GM21737 (cell line): Measurements from ENCODE around the gene PNMA1.
"Not testable (repeated sequence)": the region's sequence is repeated elsewhere in the genome, so short reads cannot be mapped to it uniquely, and the experiment has no call there.

ENCODE experiments used
- ATAC-seq: cut with Tn5 transposase; IDR thresholded peaks from one replicate; pipeline ENCODE4 v1.9.1; 2021; ENCODE audit warnings: mild to moderate bottlenecking, moderate library complexity; ENCODE audit not compliant: unreplicated experiment

The PNMA1 gene

GRCh38 chr14:73718418-73719251 lies 4.5 kb upstream of the PNMA1 start:
- ATAC-seq, result no peak

- no peak for ATAC-seq
Measured at GRCh38 chr14:73717711-73718417, 3.7 kb upstream of the PNMA1 start.

DNA sequence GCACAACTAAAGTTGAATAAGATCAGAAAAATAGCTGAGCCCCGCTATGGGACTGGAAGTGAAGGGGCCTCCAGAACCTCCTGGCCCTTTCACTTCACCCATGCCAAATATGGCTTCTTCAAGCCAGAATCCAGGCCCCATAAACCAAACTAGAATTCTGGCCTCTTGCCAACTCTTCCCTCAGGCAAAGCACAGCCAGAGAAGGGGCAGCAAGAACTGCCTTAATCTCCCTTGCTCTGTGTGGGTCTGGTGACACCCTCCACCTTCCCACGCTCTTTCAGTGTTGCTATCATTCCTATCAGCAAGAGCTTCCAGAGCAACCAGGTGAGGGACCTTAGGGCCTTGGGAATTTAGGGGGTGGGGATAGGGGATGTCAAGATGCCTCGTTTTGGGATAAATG lies 3.1 kb upstream of the PNMA1 start:
- ATAC-seq, result no peak

- no peak for ATAC-seq
Measured at GRCh38 chr14:73715707-73716106, 1.5 kb upstream of the PNMA1 start.

DNA sequence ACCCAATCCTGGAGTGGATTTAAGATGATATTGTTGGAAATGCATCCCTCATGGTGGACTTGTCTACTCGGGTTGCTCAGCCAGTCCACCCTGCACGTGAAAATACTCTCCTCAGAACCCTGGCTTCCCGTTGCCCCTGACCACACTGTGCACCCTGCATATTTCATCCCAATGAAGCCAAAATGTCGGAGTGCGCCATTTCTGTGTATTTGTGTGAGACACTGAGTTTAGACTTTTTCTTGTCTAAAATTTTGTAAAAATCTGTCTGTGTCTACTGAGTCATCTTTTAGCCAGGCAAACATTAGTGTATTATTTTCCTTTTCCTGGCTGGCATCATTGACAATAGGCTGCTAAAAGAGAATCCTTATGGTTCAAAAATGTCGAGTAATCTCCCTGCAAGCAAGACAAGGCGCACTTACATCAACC lies 485 bp upstream of the PNMA1 start:
- ATAC-seq, result no peak

DNA sequence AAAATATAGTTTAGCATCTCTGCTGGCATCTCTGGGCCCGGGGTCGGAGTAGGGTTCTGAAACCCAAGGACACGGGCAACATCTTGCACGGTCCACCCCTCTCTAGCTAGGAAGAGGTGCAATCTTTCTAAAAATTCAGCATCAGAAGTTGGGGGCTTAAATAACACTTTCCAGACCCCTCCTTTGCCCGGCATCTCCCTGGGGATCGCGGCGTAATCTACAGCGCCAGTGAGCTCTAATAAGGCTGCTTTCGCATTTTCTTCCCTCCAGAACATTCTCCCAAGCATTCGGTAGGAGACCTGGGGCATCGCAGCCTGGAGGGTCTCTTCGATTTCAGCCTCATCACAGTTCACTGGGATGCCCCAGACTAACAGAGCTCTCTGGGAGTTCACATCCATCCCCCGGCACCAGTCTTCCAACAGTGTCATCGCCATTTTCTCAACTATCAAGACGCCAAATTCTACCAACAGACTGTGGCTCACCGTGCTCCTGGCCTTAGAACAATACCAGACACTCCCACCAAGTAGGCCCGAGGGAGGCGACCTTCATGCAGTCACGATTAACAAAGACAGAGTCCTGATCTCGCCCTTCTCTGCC lies 880 bp downstream of the PNMA1 start:
- no peak for ATAC-seq

DNA sequence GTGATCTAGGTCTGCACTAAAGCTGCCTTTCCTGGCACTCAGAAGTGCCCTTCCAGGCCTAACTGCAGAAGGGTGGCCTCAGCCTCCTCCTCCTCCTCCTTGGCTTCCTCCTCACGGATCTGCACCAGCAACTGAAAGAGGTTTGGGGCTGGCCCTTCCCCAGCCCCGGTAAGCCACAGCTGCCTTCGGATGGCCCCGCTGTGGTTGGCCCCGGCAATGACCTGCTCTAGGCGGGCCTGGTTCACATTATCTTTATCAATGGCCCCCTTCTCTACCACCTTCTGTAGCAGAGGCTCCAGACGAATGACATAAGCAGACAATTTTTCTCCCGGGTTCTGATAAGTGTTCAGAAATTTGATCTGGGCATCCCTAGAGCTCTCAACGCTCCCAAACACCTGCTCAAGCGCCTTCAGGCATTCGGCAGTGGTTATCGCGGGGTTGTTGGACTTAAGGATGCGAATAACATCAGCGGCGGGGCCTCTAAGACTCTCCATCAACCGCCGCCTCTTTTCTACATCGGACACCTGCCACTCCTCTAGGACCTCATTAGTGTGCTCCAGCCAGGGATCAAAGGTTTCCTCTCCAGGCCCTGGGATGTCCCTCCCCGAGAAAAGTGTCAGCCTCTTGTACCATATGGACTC lies 1.5 kb downstream of the PNMA1 start:
- ATAC-seq, result no peak

GRCh38 chr14:73712071-73712506 lies 2.1 kb downstream of the PNMA1 start:
- no peak for ATAC-seq

DNA sequence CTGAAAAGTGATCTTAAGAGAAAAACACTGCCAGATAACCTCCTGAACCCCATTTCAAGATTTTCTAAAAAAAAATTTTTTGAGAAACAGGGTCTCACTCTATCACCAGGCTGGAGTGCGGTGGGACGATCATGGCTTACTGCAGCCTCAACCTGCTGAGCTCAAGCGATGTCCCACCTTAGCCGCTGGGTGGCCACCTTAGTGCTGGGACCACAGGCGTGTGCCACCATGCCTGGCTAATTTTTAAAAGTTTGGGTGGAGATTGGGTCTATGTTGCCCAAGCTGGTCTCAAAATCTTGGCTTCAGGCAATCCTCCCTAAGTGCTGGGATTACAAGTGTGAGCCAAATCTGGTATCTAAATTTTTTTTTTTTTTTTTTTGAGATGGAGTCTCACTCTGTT lies 3.4 kb downstream of the PNMA1 start:
- ATAC-seq, result no peak

DNA sequence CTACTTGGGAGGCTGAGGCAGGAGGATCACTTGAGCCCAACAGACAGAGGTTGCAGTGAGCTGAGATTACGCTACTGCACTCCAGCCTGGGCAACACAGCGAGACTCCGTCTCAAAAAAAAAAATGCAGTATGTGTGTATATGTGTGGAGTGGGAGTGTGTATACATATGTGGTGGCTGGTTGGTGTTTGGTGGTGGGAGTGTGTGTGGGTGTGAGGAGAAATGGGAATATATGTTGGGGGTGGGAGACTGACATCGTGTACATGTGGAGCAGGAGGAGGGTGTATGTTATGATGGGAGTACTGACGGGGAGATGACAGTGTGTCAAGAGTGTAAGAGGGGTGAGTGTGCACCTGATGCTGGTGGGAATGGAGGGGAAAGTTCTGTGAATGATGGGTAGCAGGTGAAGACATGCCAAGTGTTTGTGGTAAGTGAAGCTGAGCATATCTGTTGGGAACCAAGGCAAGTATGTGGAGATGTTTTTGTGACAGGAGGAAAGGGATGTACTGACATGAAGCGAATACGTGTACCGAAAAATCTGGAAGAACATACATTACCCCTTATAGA lies 4.2 kb downstream of the PNMA1 start:
- ATAC-seq, result no peak

- ATAC-seq, result not testable (repeated sequence)
Measured at GRCh38 chr14:73708076-73708475, 6.1 kb downstream of the PNMA1 start.

DNA sequence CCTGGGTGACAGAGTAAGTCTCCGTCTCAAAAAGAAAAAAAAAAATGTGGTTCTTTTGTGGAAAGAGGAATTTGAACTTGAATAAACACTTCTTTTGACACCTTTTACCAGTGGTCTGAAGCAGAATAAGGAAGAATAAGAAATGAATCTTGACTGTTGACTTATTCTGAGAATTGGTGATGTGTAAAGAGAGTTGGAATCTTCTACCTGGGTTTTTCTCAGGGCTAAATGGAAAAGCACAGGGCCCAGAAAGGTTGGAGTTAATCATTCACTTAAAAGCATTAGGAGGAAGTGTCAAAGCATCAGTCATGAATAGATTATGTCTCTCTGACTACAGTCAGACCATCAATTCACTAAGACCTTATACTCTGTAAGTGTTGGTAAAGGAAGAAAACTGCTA lies 13.9 kb downstream of the PNMA1 start:
- no peak for ATAC-seq

GRCh38 chr14:73696466-73697400 lies 17.5 kb downstream of the PNMA1 start:
- peak; percentile 75 for ATAC-seq

GRCh38 chr14:73695997-73696396 lies 18.2 kb downstream of the PNMA1 start:
- peak; percentile 39 for ATAC-seq

DNA sequence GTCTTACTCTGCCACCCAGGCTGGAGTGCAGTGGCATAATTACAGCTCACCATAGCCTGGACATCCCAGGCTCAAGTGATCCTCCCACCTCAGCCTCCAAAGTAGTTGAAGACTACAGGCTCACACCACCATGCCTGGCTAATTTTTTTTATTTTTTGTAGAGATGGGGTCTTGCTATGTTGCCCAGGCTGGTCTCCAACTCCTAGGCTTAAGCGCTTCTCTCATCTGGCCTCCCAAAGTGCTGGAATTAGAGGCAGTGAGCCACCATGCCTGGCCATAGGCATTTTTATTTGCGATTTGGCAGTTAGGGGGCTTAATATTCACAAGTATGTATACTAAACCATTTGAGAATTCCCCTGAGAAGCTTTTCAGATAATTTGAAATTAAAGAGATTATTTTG lies 19.1 kb downstream of the PNMA1 start:
- ATAC-seq, result no peak

- ATAC-seq, result no peak
Measured at GRCh38 chr14:73694083-73694482, 20.1 kb downstream of the PNMA1 start.

- ATAC-seq, result no peak
Measured at GRCh38 chr14:73686901-73687300, 27.3 kb downstream of the PNMA1 start.

- no peak for ATAC-seq
Measured at GRCh38 chr14:73685328-73685727, 28.9 kb downstream of the PNMA1 start.

GRCh38 chr14:73684627-73685026 lies 29.6 kb downstream of the PNMA1 start:
- ATAC-seq, result no peak

- no peak for ATAC-seq
Measured at GRCh38 chr14:73680821-73681220, 33.4 kb downstream of the PNMA1 start.
